H1 (cell line): Measurements from ENCODE around the gene SLC12A4.

Experiments
- CBX5 ChIP-seq: fragments of 300-800, 300-1000 bp; sonication (generic); IDR thresholded peaks from 2 replicates; pipeline ENCODE4 v1.7.1; 2016; ENCODE audit warnings: antibody characterized with exemption, low read length, low read depth
- CEBPB ChIP-seq: IDR thresholded peaks from 2 replicates; pipeline ENCODE4 v1.6.1; 2012; ENCODE audit warnings: low read depth, low read length
- CHD2 ChIP-seq: IDR thresholded peaks from 2 replicates; pipeline ENCODE4 v1.6.1; 2012; ENCODE audit warnings: low read length, improper control_type of control experiment
- CREB1 ChIP-seq: IDR thresholded peaks from 2 replicates; pipeline ENCODE4 v1.6.1; 2012; ENCODE audit warnings: inconsistent platforms
- GABPA ChIP-seq: IDR thresholded peaks from 2 replicates; pipeline ENCODE4 v1.6.1; 2011; ENCODE audit warnings: mild to moderate bottlenecking, low read length, moderate library complexity, borderline replicate concordance; ENCODE audit not compliant: insufficient read depth
- GTF2F1 ChIP-seq: IDR thresholded peaks from 2 replicates; pipeline ENCODE4 v1.6.1; 2012; ENCODE audit warnings: low read depth, low read length, improper control_type of control experiment, borderline replicate concordance
- JUND ChIP-seq: IDR thresholded peaks from 2 replicates; pipeline ENCODE4 v1.6.1; 2011; ENCODE audit warnings: mild to moderate bottlenecking, improper control_type of control experiment, low read length
- MAX ChIP-seq: IDR thresholded peaks from 2 replicates; pipeline ENCODE4 v1.6.1; 2012; ENCODE audit warnings: inconsistent platforms
- PHF8 ChIP-seq: fragments of 200-600 bp; sonication (generic); conservative IDR thresholded peaks from 2 replicates; pipeline ENCODE4 v1.7.1; 2012; ENCODE audit warnings: low read depth, mild to moderate bottlenecking, inconsistent platforms, low read length, moderate library complexity
- POLR2A ChIP-seq, 2 experiments: IDR thresholded peaks; 1 replicate in 1 of 2; 2 replicates in 1 of 2; pipeline ENCODE4 v1.6.1; 2011; ENCODE audit warnings: low read depth in 2 of 2, low read length in 2 of 2, mild to moderate bottlenecking in 2 of 2; ENCODE audit errors: control extremely low read depth in 1 of 2
- POLR2AphosphoS5 ChIP-seq: IDR thresholded peaks from 2 replicates; pipeline ENCODE4 v1.6.1; 2011; ENCODE audit warnings: low read depth, low read length
- SP1 ChIP-seq: IDR thresholded peaks from 2 replicates; pipeline ENCODE4 v1.6.1; 2011; ENCODE audit warnings: low read depth, low read length
- ZNF274 ChIP-seq: IDR thresholded peaks from 2 replicates; pipeline ENCODE4 v1.7.0; 2012; ENCODE audit warnings: low read length, borderline replicate concordance; ENCODE audit errors: extremely low read depth
- TF ChIP-seq, protein P1 (sequence below), 3 experiments: IDR thresholded peaks; 1 replicate in 2 of 3; 2 replicates in 1 of 3; pipeline versions ENCODE4 v1.5.1 to v1.6.1; 2011; ENCODE audit warnings: low read length in 3 of 3, mild to moderate bottlenecking in 3 of 3, inconsistent platforms in 2 of 3, low read depth in 1 of 3, moderate library complexity in 1 of 3; ENCODE audit not compliant: insufficient read depth in 1 of 3; ENCODE audit errors: control extremely low read depth in 1 of 3

GRCh38 chr16:67961551-67961957, 6.9 kb downstream of the SLC12A4 start:
- TF ChIP-seq, protein P1, sequence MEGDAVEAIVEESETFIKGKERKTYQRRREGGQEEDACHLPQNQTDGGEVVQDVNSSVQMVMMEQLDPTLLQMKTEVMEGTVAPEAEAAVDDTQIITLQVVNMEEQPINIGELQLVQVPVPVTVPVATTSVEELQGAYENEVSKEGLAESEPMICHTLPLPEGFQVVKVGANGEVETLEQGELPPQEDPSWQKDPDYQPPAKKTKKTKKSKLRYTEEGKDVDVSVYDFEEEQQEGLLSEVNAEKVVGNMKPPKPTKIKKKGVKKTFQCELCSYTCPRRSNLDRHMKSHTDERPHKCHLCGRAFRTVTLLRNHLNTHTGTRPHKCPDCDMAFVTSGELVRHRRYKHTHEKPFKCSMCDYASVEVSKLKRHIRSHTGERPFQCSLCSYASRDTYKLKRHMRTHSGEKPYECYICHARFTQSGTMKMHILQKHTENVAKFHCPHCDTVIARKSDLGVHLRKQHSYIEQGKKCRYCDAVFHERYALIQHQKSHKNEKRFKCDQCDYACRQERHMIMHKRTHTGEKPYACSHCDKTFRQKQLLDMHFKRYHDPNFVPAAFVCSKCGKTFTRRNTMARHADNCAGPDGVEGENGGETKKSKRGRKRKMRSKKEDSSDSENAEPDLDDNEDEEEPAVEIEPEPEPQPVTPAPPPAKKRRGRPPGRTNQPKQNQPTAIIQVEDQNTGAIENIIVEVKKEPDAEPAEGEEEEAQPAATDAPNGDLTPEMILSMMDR (IDR thresholded peaks at IDR 0.05; ENCODE audit: control extremely low read depth in 1 of 3, insufficient read depth in 1 of 3, low read depth in 1 of 3, low read length in 3 of 3): no peak
- TF ChIP-seq GABPA (no peak), CEBPB (no peak), PHF8 (no peak), ZNF274 (no peak), JUND (no peak), CREB1 (no peak), CBX5 (no peak), CHD2 (no peak), GTF2F1 (no peak), POLR2AphosphoS5 (no peak), SP1 (no peak), POLR2A (IDR thresholded peaks at IDR 0.05; ENCODE audit: control extremely low read depth in 1 of 2, low read depth in 2 of 2, low read length in 2 of 2) (no peak), MAX (no peak)
